Colonic mucosa (tissue), 4 donors: ENCODE measurements around the gene TREX2. TPM values are rescaled to one million over a fixed set of nuclear protein-coding genes. Genes with fewer than 3 reads are reported as not detected.

Experiments used
- DNase-seq: peaks from one replicate; pipeline ENCODE4 v3.0.0-alpha.2; 2020
- H3K27ac ChIP-seq: fragments of 200-600 bp; one replicate; pipeline ENCODE4 v1.8.0; 2021
- H3K27me3 ChIP-seq: fragments of 200-600 bp; one replicate; pipeline ENCODE4 v1.8.0; 2021
- H3K36me3 ChIP-seq: fragments of 200-600 bp; one replicate; pipeline ENCODE4 v1.8.0; 2021
- H3K4me1 ChIP-seq: fragments of 200-600 bp; one replicate; pipeline ENCODE4 v1.8.0; 2021; ENCODE audit warnings: mild to moderate bottlenecking
- H3K4me3 ChIP-seq: fragments of 200-600 bp; one replicate; pipeline ENCODE4 v1.8.0; 2021
- H3K9ac ChIP-seq, 2 donors: one replicate each; pipeline ENCODE4 v1.7.0; 2013; ENCODE audit warnings: control low read depth in 2 of 2, low read depth in 2 of 2, low read length in 2 of 2
- H3K9me3 ChIP-seq: fragments of 200-600 bp; one replicate; pipeline ENCODE4 v1.8.0; 2021
- intact Hi-C: fragments of 100-400 bp; cut with DNase I; formaldehyde crosslinking; loops from one replicate; pipeline ENCODE4 v1.14.1; 2022
- total RNA-seq, 2 donors: library from RNA; stranded (reverse); fragmentation: NEBNext Ultra II Directional in 1 of 2; extraction: Animal tissue kit (Norgen Biotek cat#: 25700) in 1 of 2; gene quantifications; one replicate each; pipeline ENCODE4 v1.2.1, GENCODE V29; 2021
- TF ChIP-seq, protein P1 (sequence below): fragments of 200-600 bp; IDR thresholded peaks from one replicate; pipeline ENCODE4 v1.8.0; 2022; ENCODE audit warnings: antibody characterized with exemption, mild to moderate bottlenecking
- donor health status: healthy.
- donor health status: DM: no; HTN: no; CAD: no.
- donor health status: DM: no; HTN: no; CAD: no.

TREX2 gene
- total RNA-seq, 2 donors from 2014 or later: 1.2 TPM; not detected in 1

DNA sequence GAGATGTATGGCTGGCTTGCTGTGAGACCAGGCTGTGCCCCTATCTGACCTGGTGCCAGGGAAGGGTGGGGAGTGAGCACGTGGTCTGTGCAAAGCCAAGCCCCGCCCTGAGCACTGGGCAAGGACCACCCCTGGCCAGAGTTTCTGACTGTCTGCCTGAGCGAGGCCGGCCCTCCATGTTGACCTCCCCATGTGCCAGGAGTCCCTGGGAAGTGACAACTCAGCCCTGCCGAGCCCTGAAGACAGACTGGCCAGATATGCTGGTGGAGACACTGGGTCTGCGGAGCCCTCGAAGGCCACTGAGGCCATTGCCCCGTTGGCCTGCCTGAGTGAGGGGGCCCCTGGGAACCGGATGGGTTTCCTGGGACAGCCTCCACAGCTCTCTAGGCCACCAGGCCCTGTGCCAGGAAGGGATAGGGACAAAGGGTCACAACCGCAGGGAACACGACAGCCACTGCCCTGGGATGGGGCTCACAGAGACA is 41.8 kb upstream of the TREX2 start:
- no peak overlapping the region for H3K4me3 ChIP-seq
- no peak for DNase-seq
- no peak overlapping the region for H3K9ac ChIP-seq
- no peak overlapping the region for H3K27ac ChIP-seq
- intact Hi-C loops: no loop called here
- H3K27me3 ChIP-seq: no peaks in the 10 kb centered on the region
- TF ChIP-seq, protein P1, sequence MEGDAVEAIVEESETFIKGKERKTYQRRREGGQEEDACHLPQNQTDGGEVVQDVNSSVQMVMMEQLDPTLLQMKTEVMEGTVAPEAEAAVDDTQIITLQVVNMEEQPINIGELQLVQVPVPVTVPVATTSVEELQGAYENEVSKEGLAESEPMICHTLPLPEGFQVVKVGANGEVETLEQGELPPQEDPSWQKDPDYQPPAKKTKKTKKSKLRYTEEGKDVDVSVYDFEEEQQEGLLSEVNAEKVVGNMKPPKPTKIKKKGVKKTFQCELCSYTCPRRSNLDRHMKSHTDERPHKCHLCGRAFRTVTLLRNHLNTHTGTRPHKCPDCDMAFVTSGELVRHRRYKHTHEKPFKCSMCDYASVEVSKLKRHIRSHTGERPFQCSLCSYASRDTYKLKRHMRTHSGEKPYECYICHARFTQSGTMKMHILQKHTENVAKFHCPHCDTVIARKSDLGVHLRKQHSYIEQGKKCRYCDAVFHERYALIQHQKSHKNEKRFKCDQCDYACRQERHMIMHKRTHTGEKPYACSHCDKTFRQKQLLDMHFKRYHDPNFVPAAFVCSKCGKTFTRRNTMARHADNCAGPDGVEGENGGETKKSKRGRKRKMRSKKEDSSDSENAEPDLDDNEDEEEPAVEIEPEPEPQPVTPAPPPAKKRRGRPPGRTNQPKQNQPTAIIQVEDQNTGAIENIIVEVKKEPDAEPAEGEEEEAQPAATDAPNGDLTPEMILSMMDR: no peak
- H3K9me3 ChIP-seq: no peaks in the 10 kb centered on the region
- no peaks in the 10 kb centered on the region for H3K36me3 ChIP-seq
- no peaks in the 10 kb centered on the region for H3K4me1 ChIP-seq

DNA sequence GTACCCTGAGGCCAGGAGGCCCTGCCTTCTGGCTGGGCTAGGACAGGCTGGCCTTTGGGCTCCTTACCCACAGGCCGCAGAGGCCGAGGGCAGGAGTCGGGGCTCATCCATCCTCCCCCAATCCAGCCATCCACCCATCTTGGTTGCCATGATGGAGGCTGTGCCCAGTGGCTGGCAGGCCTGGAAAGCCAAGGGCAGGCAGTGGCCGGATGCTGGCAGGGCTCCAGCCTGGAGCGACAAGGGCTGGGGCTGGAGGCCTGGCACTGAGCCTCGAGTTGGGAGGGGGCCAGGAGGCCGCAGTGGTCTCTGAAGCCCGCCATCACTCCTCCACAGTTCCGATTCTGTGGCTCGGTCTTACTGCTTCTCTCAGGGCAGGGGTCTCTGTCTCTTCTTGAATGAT is 40.3 kb upstream of the TREX2 start:
- H3K9me3 ChIP-seq: no peaks in the 10 kb centered on the region
- H3K9ac ChIP-seq: no peak overlapping the region
- H3K4me1 ChIP-seq: no peaks in the 10 kb centered on the region
- TF ChIP-seq, protein P1: no peak
- intact Hi-C loops: no loop called here
- no peaks in the 10 kb centered on the region for H3K27me3 ChIP-seq
- DNase-seq: no peak
- H3K27ac ChIP-seq: no peak overlapping the region
- H3K36me3 ChIP-seq: no peaks in the 10 kb centered on the region
- no peak overlapping the region for H3K4me3 ChIP-seq

DNA sequence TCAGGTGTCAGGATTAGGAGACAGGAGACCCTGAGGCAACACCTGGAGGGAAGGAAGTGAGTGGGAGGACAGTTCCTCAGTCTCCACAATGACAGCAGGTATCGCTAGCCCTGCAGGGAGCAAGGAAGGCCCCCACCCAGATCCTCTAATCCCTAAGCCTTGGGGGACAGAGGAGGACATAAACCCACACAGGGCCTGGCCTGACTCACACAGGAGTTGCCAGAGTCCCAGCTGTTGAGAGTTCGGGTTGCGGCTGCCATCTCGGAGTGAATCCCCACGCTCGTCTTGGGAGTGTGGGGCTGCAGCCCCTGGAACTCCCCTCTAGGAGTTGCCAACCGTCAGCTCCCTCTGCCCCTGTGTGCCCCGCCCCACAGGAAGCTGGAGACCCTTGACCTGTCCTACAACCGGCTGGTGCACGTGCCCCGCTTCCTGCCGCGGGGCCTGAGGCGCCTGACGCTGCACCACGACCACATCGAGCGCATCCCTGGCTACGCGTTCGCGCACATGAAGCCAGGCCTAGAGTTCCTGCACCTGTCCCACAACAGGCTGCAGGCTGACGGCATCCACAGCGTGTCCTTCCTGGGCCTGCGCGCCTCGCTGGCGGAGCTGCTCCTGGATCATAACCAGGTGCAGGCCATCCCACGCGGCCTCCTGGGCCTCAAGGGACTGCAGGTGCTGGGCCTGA is 39.7 kb upstream of the TREX2 start:
- Histone ChIP-seq H3K4me3 (no peak overlapping the region), H3K36me3 (no peaks in the 10 kb centered on the region), H3K4me1 (no peaks in the 10 kb centered on the region), H3K9me3 (no peaks in the 10 kb centered on the region), H3K27me3 (no peaks in the 10 kb centered on the region), H3K9ac (no peak overlapping the region), H3K27ac (no peak overlapping the region)
- TF ChIP-seq, protein P1: no peak
- intact Hi-C loops: no loop called here
- DNase-seq: no peak

DNA sequence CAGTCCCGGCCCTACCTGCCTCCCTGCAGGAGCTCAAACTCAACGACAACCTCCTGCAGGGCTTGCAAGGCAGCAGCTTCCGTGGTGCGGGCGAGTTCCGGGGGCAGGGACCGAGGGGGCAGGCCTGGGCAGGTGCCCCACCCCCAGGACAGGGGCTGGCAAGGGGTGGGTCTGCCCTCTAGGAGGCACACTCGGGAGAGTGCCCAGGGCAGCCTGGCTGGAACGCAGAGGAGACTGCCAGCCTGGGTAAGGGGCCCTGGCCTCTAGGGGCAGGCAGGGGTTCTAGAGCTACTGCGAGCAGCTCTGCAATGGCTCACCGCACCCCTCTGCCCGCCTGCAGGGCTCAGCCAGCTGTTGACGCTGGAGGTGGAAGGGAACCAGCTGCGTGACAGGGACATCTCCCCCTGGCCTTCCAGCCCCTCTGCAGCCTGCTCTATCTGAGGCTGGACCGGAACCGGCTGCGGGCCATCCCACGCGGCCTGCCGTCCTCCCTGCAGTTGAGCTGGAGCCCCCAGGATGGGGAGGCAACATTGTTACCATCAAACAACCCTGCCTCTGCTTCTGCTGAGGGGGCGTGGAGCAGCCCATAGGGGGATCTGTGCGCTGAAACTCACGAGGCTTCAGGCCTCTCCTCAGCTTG is 36.6 kb upstream of the TREX2 start:
- Histone ChIP-seq H3K9me3 (no peaks in the 10 kb centered on the region), H3K9ac (no peak overlapping the region), H3K27ac (no peak overlapping the region), H3K4me3 (no peak overlapping the region), H3K36me3 (no peaks in the 10 kb centered on the region), H3K4me1 (no peaks in the 10 kb centered on the region), H3K27me3 (no peaks in the 10 kb centered on the region)
- DNase-seq: no peak
- intact Hi-C loops: no loop called here
- TF ChIP-seq, protein P1: no peak

DNA sequence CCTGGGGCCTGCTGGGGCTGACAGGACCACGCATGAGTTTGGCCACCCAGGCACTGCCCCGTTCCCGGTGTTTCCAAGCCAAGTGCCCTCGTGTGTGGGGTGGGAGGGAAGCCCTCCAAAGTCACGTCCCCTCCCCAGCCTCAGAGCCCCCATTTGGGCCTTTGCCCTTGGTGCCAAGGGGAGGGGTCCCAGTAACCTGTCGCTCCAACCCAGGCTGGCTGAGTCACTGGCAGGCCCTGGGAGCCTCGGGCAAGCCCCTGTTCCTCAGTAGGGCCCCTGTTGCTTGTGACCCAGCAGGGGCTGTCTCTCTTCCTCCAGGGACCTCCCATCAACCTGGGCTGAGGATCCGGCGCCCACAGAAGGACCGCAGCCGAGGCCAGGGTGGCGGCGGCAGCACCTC is 35.2 kb upstream of the TREX2 start:
- intact Hi-C loops: no loop called here
- Histone ChIP-seq H3K9ac (no peak overlapping the region), H3K4me3 (no peak overlapping the region), H3K36me3 (no peaks in the 10 kb centered on the region), H3K4me1 (no peaks in the 10 kb centered on the region), H3K27me3 (no peaks in the 10 kb centered on the region), H3K27ac (no peak overlapping the region), H3K9me3 (no peaks in the 10 kb centered on the region)
- DNase-seq: no peak
- TF ChIP-seq, protein P1: no peak
